GM12891 (cell line): Measurements from ENCODE around the gene ASIC2.

ENCODE experiments used
- DNase-seq: peaks from one replicate; pipeline ENCODE4 v3.0.0; 2011; ENCODE audit warnings: low spot score; ENCODE audit not compliant: insufficient read length
- FAIRE-seq: peaks from 2 replicates; lab custom pipeline; 2011; peaks lifted over from hg19 to GRCh38; lab: Jason Lieb, UNC
- PAX5 ChIP-seq: IDR thresholded peaks from 2 replicates; pipeline ENCODE4 v1.6.1; 2011; ENCODE audit warnings: low read length, moderate library complexity, mild to moderate bottlenecking; ENCODE audit not compliant: insufficient read depth, severe bottlenecking
- POLR2A ChIP-seq: IDR thresholded peaks from 2 replicates; pipeline ENCODE4 v1.6.1; 2011; ENCODE audit warnings: low read depth, low read length, control low read depth
- POLR2AphosphoS5 ChIP-seq: IDR thresholded peaks from 2 replicates; pipeline ENCODE4 v1.6.1; 2011; ENCODE audit warnings: low read depth, low read length, control low read depth
- POU2F2 ChIP-seq: IDR thresholded peaks from 2 replicates; pipeline ENCODE4 v1.6.1; 2011; ENCODE audit warnings: low read depth, mild to moderate bottlenecking, control low read depth, low read length, moderate library complexity
- SPI1 ChIP-seq: IDR thresholded peaks from 2 replicates; pipeline ENCODE4 v1.6.1; 2011; ENCODE audit warnings: low read depth, low read length, control low read depth
- TAF1 ChIP-seq: IDR thresholded peaks from 2 replicates; pipeline ENCODE4 v1.6.1; 2011; ENCODE audit warnings: low read depth, low read length, control low read depth

ASIC2 gene

GRCh38 chr17:33013596-33014375 is 279.3 kb downstream of the ASIC2 start:
- no peak for DNase-seq
- TF ChIP-seq TAF1 = no peak
- no peak for TF ChIP-seq POU2F2
- no peak for TF ChIP-seq POLR2A
- TF ChIP-seq SPI1 = no peak
- no peak for TF ChIP-seq POLR2AphosphoS5
- TF ChIP-seq PAX5 = no peak
- FAIRE-seq = no peak

GRCh38 chr17:33012522-33013033 is 280.5 kb downstream of the ASIC2 start:
- FAIRE-seq (no peak), DNase-seq (no peak)
- TF ChIP-seq SPI1 (no peak), POLR2A (no peak)

- no peak for DNase-seq
- FAIRE-seq = no peak
- TF ChIP-seq POU2F2 (no peak), POLR2AphosphoS5 (no peak), SPI1 (no peak), TAF1 (no peak), POLR2A (no peak), PAX5 (no peak)
Measured at GRCh38 chr17:33009636-33010035, 283.5 kb downstream of the ASIC2 start.

- DNase-seq (no peak), FAIRE-seq (no peak)
- TF ChIP-seq POLR2A (no peak), SPI1 (no peak), PAX5 (no peak), POU2F2 (no peak), POLR2AphosphoS5 (no peak), TAF1 (no peak)
Measured at GRCh38 chr17:33007186-33007585, 285.9 kb downstream of the ASIC2 start.

GRCh38 chr17:33002246-33002645 is 290.8 kb downstream of the ASIC2 start:
- DNase-seq (no peak), FAIRE-seq (no peak)
- no peak for TF ChIP-seq POU2F2
- no peak for TF ChIP-seq POLR2A
- TF ChIP-seq POLR2AphosphoS5 = no peak
- TF ChIP-seq TAF1 = no peak
- no peak for TF ChIP-seq SPI1

- TF ChIP-seq TAF1 = no peak
- no peak for TF ChIP-seq POLR2A
- TF ChIP-seq POLR2AphosphoS5 = no peak
- FAIRE-seq (no peak), DNase-seq (no peak)
Measured at GRCh38 chr17:32998887-32999228, 294.2 kb downstream of the ASIC2 start.

- TF ChIP-seq POLR2AphosphoS5 (no peak), SPI1 (no peak), PAX5 (no peak)
- FAIRE-seq (peak; percentile 84), DNase-seq (peak; percentile 60)
Measured at GRCh38 chr17:32998111-32998886, 294.8 kb downstream of the ASIC2 start.

- no peak for DNase-seq
- TF ChIP-seq TAF1 (no peak), POLR2AphosphoS5 (no peak), SPI1 (no peak), PAX5 (no peak), POU2F2 (no peak)
- FAIRE-seq = no peak
Measured at GRCh38 chr17:32995416-32996045, 297.6 kb downstream of the ASIC2 start.

- FAIRE-seq = peak; percentile 72
- TF ChIP-seq POLR2AphosphoS5 = no peak
- no peak for TF ChIP-seq PAX5
- no peak for TF ChIP-seq TAF1
- no peak for TF ChIP-seq POU2F2
- TF ChIP-seq POLR2A = no peak
- no peak for TF ChIP-seq SPI1
- DNase-seq = no peak
Measured at GRCh38 chr17:32993977-32994376, 299.1 kb downstream of the ASIC2 start.

GRCh38 chr17:32992321-32993033 is 300.6 kb downstream of the ASIC2 start:
- DNase-seq = no peak
- no peak for TF ChIP-seq POLR2A
- no peak for TF ChIP-seq TAF1
- no peak for TF ChIP-seq PAX5
- no peak for TF ChIP-seq POLR2AphosphoS5
- no peak for TF ChIP-seq SPI1
- TF ChIP-seq POU2F2 = no peak
- FAIRE-seq = no peak
